GM18498 (cell line): Measurements from ENCODE around the gene ERI3.

ENCODE experiments used
- ATAC-seq: cut with Tn5 transposase; IDR thresholded peaks from one replicate; pipeline ENCODE4 v1.9.1; 2021; ENCODE audit warnings: mild to moderate bottlenecking, moderate library complexity; ENCODE audit not compliant: unreplicated experiment

Gene ERI3

DNA sequence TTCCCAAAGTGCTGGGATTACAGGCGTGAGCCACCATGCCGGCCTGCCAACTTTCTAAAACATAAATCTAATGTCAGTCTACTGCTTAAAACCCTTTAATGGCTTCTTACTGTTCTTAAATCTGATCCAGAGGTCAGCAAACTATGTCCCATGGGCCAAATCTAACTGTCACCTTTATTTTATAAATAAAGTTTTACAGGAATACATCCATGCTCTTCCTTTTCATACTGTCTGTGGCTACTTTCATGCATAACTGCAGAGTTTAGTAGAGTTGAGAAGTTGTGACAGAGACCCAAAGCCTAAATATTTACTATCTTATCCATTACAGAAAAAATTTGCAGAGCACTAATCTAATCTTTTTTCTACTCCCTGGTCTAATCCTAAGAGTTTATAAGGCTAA, 3.8 kb downstream of the ERI3 start:
- no peak for ATAC-seq

DNA sequence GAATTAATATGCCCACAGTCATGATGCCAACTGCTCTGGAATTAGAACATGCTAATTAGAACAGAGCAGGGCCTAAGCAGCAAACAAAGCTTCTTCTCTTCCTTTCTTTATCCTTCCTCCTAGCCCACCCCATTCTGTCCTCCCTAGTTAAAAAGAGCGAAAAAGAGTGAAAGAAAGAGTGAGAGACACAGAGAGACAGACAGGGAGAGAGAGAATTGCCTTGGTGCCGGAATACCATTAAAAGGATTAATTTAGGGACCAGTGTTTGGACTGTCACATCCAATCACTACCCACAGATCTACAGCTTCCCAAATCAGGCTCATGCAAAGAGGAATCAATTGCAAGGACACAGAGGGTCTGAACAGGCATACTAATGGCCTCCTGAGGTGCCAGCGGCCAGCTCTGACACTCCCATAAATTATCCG, 7.0 kb downstream of the ERI3 start:
- ATAC-seq: no peak

DNA sequence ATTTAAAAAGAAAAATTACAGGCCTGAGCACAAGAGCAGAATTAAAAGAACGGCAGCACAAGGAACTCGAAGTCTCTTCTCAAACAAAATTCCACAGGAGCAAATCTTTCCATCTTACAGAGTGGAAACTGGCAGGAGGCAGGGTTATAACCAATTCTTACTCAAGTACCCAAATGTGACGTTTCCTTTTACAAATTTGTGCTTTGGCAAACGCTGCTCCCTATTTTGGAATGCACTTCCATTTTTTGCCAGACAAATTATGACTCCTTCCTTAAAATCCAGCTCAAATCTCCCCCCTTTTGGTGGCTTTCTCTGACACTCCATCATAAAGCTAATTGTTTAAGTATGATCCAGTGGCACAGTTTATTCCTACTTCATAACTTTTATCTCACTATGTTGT, 7.8 kb downstream of the ERI3 start:
- ATAC-seq: no peak

DNA sequence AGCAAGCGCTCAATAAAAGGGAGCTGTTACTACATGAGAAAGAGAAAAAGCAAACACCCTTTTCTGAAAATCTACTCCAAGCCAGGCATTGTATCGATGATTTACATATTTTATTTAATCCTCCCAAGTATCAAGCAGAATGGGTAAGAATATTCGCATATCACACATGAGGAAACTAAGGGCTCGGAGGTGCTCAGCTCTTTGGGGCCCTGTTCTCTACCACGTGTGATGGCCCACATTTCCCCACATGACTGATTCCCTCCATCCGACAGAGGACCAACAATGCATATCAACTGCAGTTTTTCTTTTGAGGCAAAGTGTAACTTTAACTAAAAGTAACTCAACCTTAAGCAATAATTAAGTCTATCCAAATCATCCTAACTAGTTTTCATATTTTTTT, 8.2 kb downstream of the ERI3 start:
- no peak for ATAC-seq

DNA sequence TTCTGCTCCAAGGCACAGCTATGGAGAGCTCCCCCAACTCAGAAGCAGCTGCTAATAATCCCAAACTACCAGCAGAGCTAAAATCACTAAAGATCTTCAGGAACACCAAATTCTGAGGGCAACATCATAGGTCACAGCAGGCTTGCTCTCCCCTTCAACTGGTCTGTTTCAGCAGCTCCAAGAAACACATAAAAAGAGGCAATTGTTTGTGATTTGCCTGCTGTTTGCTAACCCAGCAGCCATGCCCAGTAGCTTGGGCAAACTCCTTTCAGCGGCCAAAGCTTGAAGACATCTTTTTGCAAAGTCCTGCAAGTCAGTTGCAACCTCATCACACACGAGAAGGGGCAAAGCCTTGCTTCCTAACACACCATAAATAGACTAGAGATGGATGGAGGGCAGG, 8.9 kb downstream of the ERI3 start:
- no peak for ATAC-seq

DNA sequence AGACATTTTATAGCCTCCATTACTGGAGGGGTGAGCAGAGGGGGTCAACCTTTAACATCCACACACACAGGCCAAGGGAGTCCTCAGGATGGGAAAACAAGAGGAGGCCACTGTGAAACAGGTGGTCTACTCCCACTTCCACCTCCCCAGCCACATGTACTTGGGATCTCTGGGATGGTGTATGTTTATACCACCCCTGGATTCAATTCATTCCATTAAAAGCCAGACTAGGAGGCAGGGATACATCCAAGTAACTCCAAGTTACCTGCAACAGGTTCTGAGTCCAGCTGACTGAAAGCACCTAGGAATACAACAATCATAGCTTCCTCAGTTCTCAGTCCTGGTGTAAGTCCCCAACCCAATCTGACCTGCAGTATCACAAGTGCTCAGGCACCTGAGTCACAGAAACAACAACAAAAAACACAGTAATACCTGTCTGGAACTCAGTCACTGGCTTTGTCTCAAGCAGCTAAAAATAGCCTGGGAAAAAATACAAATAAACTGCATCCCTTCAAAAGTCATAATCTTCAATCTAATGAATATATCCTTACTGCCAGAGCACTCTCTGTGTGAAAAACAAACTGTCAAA, 9.8 kb downstream of the ERI3 start:
- no peak for ATAC-seq

DNA sequence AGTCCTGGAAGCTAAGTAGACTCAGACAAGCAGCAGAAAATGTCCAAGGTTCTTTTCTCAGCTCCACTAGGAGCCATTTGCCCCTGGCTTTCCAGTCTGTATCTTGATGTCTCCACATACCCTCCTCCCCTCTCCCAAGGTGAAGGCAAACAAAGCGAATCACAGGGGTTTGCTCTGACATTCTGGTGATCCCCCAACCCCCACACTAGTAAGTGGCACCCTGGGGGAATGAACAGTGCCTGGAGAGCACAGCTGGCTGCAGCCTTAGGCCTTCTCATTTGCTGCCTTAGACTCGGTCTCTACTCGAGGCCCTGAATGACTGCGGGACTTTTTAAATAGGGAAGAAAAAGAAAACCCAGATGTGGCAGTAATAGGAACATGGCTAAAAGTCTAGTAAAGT, 15.3 kb downstream of the ERI3 start:
- no peak for ATAC-seq

DNA sequence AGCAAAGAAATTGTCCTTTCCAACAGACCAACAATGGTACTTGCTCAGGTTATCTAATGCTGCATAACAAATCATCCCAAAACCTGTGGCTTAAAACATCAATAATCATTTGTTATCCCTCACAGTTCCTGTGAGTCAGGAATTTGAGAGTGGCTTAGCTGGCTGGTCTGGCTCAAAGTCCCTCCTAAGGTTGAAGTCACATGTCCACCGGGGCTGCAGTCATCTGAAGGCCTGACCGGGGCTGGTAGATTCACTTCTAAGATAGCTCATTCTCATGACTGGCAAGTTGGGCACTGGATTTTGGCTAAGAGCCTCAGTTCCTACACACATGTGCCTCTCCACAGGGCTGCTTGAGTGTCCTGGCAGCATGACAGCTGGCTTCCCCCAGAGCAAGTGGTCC, 16.9 kb downstream of the ERI3 start:
- ATAC-seq: no peak

DNA sequence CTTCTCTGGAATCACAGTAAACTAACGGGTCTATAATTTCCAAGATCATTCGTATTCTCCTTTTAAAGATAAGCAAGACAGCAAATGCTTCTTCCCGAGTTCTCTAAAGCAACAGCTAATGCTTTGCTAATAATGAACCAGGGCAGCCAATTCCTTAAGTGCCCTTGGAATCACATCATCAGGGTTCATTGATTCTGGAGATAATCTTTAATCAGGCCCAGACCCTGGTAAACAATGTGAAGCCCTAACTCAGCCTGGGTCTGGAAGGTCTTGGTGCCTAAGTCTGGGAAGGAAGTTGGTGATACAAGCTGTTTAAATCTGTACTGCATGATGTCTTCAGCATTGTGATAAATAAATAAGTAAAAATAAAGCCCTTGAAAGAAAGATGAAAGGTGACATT, 18.4 kb downstream of the ERI3 start:
- ATAC-seq: no peak

DNA sequence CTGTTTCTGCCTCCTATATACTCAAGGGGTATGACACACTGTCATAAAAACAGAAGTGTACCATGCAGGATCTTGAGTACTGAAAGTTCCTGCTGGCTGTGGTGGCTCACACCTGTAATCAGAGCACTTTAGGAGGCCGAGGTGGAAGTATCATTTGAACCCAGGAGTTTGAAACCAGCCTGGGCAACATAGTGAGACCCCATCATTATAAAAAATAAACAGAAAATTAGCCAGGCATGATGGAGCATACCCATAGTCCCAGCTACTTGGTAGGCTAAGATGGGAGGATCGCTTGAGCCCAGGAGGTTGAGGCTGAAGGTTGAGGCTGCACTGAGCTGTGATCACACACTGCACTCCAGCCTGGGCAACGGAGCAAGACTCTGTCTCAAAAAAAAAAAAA, 20.1 kb downstream of the ERI3 start:
- no peak for ATAC-seq

DNA sequence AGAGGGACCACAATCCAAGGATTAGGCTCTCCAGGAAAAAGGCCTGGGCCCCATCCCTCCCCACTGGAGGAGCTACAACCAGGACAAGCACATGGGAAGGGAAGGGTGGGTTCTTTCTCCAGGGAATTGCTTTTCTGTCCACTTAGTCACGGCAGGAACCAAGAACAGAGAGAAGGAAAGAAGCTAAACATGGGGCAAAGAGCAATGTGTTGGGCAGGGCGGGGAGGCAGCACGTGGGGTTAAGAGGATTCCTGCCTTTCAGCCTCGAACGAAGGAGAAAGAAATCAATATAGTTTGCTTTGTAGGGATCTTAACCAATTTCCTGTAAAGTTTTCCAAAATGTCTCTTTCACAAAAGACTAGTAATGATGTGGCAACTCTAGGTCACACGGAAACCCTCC, 21.7 kb downstream of the ERI3 start:
- no peak for ATAC-seq

DNA sequence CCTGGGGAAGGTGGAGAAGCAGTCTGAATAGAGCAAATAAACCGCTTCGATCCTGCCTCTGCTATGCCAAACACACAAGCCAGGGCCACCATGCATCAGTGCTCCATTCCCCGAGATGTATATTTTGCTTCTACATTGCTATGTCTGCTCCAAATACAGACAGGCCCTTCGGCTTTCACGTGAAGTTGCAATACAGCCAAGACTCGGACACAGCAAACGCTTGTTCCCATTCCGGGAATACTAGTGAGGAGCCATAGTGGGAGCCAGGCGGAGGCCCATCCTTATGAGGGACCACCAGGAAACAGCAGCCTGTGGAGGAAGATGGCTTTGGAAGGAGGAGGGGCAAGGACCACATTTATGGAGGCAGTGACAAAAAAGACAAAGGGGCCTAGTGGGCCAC, 22.6 kb downstream of the ERI3 start:
- ATAC-seq: no peak

DNA sequence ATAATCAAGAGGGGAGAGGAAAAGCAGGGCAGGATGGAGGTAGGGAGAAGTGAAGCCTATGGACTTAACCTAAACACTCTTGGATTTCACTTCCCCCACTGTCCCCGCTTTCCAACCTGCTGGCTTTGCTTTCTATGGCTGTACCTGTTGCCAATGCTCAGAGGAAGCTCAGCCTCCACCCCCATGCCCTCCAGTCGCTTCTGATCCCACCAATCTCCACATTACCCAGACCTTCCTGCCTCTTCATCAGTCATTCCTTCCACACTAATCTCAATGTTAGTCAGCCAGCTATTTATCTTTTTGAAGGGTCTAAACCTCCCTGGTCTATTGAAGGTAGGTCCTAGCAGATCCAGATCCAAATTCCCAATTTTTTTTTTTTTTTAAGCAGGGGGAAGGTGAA, 24.1 kb downstream of the ERI3 start:
- no peak for ATAC-seq

DNA sequence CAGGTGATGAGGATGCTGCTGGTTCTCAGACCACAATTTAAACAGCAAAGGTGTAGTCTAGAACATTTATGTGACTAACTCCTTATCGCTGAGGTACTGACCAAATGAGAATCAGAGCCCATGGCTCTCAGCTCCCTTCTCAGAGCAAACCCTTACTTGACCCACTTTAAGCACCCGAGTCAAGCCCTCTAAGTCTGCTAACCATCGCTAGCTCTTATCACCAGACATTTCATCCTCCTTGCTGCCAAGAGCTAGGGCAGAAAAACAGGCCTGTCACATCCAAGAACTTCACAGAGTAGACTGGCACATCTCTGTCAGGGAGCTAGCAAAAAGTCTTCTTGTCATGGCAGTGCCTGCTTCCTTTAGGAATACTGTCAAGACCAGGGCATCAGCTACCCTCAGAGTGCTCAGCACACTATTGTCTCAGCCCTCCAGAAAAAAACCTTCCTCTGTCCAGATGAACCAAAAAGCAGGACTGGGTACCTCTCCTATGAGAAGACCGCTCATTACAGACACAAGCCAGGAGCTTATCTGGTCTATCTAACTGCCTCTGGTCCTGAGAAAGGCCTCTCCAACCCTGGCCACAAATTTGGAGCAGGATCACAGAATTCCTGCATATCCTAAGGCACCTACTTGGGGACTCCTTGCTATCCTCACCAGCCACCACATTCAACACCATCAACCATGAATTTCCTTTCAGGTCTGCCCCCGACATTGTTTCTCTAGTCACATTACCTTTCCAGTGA, 26.2 kb downstream of the ERI3 start:
- no peak for ATAC-seq

DNA sequence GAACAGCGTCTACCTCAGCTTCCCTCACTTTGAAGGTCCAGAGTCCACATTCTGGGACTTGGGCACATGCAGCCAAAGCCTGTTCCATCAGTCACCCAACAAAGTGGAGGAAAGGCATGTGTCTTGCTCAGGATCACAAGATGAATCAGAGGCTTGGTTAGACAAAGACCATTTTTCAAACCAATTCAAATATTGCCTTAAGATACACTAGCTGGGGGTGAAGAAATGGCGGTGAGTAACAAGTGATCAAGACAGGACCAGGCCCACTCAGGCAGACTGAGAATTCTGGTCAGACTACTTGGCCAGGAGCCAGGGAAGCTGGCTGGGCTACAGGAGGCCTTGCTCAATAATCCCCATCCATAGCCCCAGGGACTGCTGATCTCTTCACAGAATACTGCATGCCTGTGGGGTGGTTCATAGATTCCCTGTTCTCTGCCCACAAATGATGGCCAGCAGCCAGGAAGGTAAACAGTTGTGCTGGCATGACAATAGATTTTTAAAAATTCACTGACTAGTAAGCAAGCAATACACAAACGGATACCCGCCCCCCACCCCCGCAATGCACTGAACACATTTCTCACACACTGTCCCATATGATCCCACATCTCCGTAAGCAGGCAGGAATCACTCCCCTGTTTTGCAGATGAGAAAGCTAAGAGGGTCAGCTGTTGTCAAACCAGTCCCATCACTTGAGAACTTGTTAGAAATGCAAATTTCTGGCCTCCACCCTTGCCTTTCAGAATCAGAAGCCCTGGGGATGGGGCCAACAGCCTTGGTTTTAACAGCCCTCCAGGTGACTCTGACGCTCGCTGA, 27.2 kb downstream of the ERI3 start:
- no peak for ATAC-seq

DNA sequence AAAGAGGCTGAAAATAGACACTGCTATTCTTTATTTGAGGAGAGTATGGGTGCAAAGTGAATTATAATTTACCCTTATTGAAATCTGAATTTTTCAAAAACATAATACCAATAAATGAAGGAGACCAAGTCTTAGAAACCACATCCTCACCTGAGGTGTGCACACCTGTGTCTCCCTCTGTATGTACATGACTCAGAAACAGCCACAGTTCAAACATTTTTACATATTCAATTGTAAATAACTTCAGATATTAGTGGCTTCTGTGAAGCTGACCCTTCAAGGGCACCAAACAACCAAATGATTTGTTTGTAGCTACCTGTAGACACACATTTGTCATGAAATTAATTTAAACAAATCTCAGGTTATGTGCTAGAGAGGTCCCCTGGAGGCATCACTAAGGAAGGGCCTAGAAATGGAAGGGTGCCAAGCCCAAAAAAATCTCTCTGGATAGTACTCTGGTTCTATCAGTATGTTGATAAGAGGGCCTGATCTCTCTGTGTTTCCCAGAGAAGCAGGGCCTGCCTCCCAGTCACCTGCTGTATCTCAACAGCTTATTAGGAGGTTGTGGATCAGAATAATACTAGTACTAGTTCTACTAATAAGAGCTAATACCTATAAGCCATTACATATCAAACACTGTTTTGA, 28.1 kb downstream of the ERI3 start:
- ATAC-seq: no peak

DNA sequence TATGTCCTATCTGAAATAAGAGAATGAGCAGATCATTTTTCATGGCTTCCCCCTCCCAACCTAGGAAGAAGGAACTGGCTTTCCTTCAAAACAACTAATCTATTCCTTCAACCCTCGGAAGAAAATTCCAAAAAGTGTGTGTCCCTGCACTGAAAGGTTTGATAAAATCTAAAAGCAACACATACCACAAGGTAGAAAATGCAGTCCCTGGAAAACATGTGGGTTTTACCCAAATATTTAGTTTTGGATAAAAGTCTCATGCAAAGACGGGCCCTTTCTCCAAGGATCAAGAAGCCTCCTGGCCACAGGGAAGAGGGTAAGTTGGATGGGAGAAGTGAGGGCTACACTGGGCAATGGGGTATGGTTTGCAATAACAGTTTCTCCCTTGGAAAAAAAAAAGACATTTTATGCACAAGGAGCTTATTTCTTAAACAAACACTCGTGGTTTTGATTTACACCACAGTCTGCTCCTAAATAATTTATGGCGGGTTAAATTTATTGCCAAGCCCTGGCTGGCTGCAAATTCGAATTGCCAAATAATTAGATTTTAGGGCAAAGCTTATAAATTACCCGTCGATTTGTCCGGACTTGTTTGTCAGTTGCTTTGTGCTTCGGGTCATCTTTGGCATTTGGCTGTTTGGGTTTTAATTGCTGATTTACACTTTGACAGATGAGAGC, 28.9 kb downstream of the ERI3 start:
- no peak for ATAC-seq

DNA sequence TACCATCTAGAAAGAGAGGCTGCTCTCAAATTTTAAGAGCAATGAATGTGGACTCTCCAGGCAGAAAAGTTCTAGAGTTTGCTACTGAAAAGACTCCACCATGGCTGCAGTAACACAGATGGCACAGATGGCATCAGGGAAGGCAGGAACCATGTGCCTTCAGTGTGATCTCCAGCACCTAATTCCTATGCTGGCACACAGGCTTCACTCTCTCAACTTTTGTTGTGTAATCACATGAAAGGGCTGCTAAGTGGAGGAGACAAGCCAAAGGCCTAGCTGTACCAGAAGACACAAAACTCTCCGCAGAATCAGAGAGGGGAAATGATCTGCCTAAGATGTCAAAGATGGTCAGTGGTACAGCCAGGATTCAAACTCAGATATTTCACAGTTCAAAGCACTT, 31.1 kb downstream of the ERI3 start:
- no peak for ATAC-seq

DNA sequence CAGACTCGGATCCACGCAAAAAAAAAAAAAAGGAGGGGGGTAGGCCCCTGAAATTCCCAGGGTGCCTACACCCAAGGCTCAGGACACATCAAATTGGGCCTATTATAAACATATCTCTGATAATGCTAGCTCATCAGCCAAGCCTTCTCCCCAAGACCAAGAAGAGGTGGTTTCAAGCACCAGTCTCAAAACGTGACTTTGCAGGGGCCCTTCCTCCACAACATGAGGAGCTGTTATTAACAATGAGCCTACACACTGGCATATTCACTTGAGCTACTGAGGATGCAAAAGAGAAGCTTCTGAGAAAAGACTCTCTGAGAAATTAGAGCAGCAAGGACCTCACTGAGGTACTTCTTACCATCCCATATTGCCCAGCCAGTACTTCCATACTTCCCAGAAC, 32.7 kb downstream of the ERI3 start:
- no peak for ATAC-seq

DNA sequence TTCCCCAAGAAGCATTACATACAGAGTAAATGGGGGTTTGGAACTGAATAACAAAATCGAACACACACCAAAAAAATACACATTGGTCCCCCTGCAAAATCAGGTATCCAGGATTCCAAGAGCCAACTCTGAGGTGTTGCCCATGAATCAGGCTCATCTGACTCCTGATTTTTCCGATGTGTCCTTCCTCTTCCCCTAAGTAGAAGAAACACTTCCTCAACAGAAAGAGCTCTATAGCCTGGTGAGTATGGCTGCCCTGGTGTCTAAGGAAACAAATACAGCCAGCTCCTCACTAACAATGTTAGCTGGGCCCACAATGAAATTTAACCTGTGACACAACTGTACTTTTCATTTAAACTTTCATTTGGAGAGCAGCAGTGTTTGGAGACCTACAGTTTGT, 33.6 kb downstream of the ERI3 start:
- no peak for ATAC-seq
